LNCaP clone FGC (cell line): ENCODE results near the gene PTPRJ.

Experiments used
- DNase-seq: peaks from one replicate; pipeline ENCODE4 v3.0.0-alpha.2; 2011; ENCODE audit warnings: low read depth
- H3K4me3 ChIP-seq: 2 replicates; pipeline ENCODE4 v1.5.1; 2011; ENCODE audit warnings: mild to moderate bottlenecking, low read depth, low read length, control low read depth
- CTCF ChIP-seq: IDR thresholded peaks from 2 replicates; pipeline ENCODE4 v1.5.1; 2012; ENCODE audit warnings: mild to moderate bottlenecking; ENCODE audit not compliant: control insufficient read depth, insufficient read depth; ENCODE audit errors: extremely low read depth

PTPRJ gene

GRCh38 chr11:48066881-48067800 is 86.8 kb downstream of the PTPRJ start:
- no peak overlapping the region for H3K4me3 ChIP-seq
- TF ChIP-seq CTCF = no peak
- DNase-seq = no peak

GRCh38 chr11:48073031-48073861 is 92.9 kb downstream of the PTPRJ start:
- no peak for TF ChIP-seq CTCF
- DNase-seq = no peak
- H3K4me3 ChIP-seq = no peak overlapping the region

GRCh38 chr11:48074425-48075181 is 94.2 kb downstream of the PTPRJ start:
- no peak for DNase-seq
- H3K4me3 ChIP-seq = no peak overlapping the region
- TF ChIP-seq CTCF = no peak

GRCh38 chr11:48075637-48076036 is 95.3 kb downstream of the PTPRJ start:
- TF ChIP-seq CTCF = no peak

GRCh38 chr11:48077251-48077650 is 96.9 kb downstream of the PTPRJ start:
- DNase-seq = no peak
- no peak overlapping the region for H3K4me3 ChIP-seq
- no peak for TF ChIP-seq CTCF

More at GRCh38 chr11:48075637-48076036, 95.3 kb downstream of the PTPRJ start:
- H3K4me3 ChIP-seq = no peak overlapping the region
- DNase-seq = no peak

GRCh38 chr11:48078689-48079088 is 98.3 kb downstream of the PTPRJ start:
- H3K4me3 ChIP-seq = no peak overlapping the region
- no peak for DNase-seq
- TF ChIP-seq CTCF = no peak
